Liver (tissue), 3 donors: ENCODE data around the gene PLP1.
A peak's percentile ranks its signal among the peaks of the same experiment; 100 is the strongest.

Experiments used
- FOXA1 ChIP-seq: IDR thresholded peaks from 2 replicates; pipeline ENCODE4 v1.6.1; 2016; ENCODE audit warnings: antibody characterized with exemption
- GABPA ChIP-seq, 2 donors: IDR thresholded peaks in 1 of 2; conservative IDR thresholded peaks in 1 of 2; 2 replicates each; pipeline ENCODE4 v1.6.1; 2016; ENCODE audit warnings: antibody characterized with exemption in 2 of 2, mild to moderate bottlenecking in 1 of 2, moderate library complexity in 1 of 2
- RAD21 ChIP-seq, 2 donors: IDR thresholded peaks; 2 replicates each; pipeline ENCODE4 v1.6.1; 2016; ENCODE audit warnings: antibody characterized with exemption in 2 of 2, mild to moderate bottlenecking in 2 of 2
- TAF1 ChIP-seq: conservative IDR thresholded peaks from 2 replicates; pipeline ENCODE4 v1.6.1; 2016; ENCODE audit warnings: antibody characterized with exemption, mild to moderate bottlenecking
- YY1 ChIP-seq: IDR thresholded peaks from 2 replicates; pipeline ENCODE4 v1.6.1; 2016; ENCODE audit warnings: antibody characterized with exemption, mild to moderate bottlenecking
- TF ChIP-seq, protein P1 (sequence below): IDR thresholded peaks from 2 replicates; pipeline ENCODE4 v1.6.1; 2016; ENCODE audit warnings: antibody characterized with exemption
- TF ChIP-seq, protein P2 (sequence below): fragments of 150-350 bp; IDR thresholded peaks from 2 replicates; pipeline ENCODE4 v1.5.1; 2017; ENCODE audit warnings: improper control_type of control experiment, low read depth, low read length; ENCODE audit not compliant: missing input control
- TF ChIP-seq, protein P3 (sequence below): IDR thresholded peaks from 2 replicates; pipeline ENCODE4 v1.6.1; 2016; ENCODE audit warnings: antibody characterized with exemption
- TF ChIP-seq, protein P4 (sequence below): IDR thresholded peaks from 2 replicates; pipeline ENCODE4 v1.6.1; 2016; ENCODE audit warnings: antibody characterized with exemption, mild to moderate bottlenecking
- donor health status: healthy.
- donor health status: healthy.

DNA sequence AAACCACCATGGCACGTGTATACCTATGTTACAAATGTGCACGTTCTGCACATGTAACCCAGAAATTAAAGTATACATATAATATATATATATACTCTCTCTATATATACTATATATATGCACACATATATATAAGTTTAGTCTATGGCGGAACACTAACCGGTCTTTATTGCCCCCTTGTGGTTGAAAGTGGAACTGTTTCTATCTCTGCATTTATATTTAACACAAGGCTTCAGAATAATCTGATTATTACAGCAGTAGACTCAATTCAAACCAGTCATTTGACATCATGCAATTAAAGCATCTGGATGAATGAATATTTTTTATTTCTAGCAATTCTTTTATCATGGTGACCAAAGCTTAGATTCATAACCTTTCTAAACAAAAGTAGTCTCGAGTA is 40.9 kb downstream of the PLP1 start:
- no peak for TF ChIP-seq TAF1
- TF ChIP-seq, protein P1, sequence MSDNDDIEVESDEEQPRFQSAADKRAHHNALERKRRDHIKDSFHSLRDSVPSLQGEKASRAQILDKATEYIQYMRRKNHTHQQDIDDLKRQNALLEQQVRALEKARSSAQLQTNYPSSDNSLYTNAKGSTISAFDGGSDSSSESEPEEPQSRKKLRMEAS, result no peak
- TF ChIP-seq, protein P2, sequence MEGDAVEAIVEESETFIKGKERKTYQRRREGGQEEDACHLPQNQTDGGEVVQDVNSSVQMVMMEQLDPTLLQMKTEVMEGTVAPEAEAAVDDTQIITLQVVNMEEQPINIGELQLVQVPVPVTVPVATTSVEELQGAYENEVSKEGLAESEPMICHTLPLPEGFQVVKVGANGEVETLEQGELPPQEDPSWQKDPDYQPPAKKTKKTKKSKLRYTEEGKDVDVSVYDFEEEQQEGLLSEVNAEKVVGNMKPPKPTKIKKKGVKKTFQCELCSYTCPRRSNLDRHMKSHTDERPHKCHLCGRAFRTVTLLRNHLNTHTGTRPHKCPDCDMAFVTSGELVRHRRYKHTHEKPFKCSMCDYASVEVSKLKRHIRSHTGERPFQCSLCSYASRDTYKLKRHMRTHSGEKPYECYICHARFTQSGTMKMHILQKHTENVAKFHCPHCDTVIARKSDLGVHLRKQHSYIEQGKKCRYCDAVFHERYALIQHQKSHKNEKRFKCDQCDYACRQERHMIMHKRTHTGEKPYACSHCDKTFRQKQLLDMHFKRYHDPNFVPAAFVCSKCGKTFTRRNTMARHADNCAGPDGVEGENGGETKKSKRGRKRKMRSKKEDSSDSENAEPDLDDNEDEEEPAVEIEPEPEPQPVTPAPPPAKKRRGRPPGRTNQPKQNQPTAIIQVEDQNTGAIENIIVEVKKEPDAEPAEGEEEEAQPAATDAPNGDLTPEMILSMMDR, result peak; percentile 80
- TF ChIP-seq FOXA1, result no peak
- no peak for TF ChIP-seq GABPA (IDR thresholded peaks at IDR 0.05 in 1 of 2, conservative IDR thresholded peaks at IDR 0.05 in 1 of 2)
- peak; percentile 67 to 73 for TF ChIP-seq RAD21 (IDR thresholded peaks at IDR 0.05)
- TF ChIP-seq, protein P3, sequence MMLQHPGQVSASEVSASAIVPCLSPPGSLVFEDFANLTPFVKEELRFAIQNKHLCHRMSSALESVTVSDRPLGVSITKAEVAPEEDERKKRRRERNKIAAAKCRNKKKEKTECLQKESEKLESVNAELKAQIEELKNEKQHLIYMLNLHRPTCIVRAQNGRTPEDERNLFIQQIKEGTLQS, result no peak
- TF ChIP-seq, protein P4, sequence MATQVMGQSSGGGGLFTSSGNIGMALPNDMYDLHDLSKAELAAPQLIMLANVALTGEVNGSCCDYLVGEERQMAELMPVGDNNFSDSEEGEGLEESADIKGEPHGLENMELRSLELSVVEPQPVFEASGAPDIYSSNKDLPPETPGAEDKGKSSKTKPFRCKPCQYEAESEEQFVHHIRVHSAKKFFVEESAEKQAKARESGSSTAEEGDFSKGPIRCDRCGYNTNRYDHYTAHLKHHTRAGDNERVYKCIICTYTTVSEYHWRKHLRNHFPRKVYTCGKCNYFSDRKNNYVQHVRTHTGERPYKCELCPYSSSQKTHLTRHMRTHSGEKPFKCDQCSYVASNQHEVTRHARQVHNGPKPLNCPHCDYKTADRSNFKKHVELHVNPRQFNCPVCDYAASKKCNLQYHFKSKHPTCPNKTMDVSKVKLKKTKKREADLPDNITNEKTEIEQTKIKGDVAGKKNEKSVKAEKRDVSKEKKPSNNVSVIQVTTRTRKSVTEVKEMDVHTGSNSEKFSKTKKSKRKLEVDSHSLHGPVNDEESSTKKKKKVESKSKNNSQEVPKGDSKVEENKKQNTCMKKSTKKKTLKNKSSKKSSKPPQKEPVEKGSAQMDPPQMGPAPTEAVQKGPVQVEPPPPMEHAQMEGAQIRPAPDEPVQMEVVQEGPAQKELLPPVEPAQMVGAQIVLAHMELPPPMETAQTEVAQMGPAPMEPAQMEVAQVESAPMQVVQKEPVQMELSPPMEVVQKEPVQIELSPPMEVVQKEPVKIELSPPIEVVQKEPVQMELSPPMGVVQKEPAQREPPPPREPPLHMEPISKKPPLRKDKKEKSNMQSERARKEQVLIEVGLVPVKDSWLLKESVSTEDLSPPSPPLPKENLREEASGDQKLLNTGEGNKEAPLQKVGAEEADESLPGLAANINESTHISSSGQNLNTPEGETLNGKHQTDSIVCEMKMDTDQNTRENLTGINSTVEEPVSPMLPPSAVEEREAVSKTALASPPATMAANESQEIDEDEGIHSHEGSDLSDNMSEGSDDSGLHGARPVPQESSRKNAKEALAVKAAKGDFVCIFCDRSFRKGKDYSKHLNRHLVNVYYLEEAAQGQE, result no peak
- TF ChIP-seq YY1, result no peak
